Gastrocnemius medialis (tissue), 4 donors: ENCODE data around the gene THSD4. TPM values are rescaled to one million over a fixed set of nuclear protein-coding genes. Genes with fewer than 3 reads are reported as not detected.

Experiments used
- ATAC-seq, 2 donors: fragments of 150-250 bp; one replicate each; pipeline ENCODE4 v1.9.1; 2016
- DNase-seq, 2 donors: peaks; one replicate each; pipeline ENCODE4 v3.0.0-alpha.2; 2019
- H3K27ac ChIP-seq, 4 donors: fragments of 200-600 bp; sonication (generic); 1 replicate in 1 of 4; 2 replicates in 3 of 4; pipeline ENCODE4 v1.5.1; 2016 to 2018; ENCODE audit warnings: mild to moderate bottlenecking in 2 of 4, moderate library complexity in 1 of 4
- H3K27me3 ChIP-seq, 3 donors: fragments of 200-600 bp; sonication (generic) in 2 of 3; 1 replicate in 1 of 3; 2 replicates in 2 of 3; pipeline versions ENCODE4 v1.5.1 to v1.6.0; 2016 to 2019; ENCODE audit warnings: mild to moderate bottlenecking in 1 of 3, moderate library complexity in 1 of 3
- H3K36me3 ChIP-seq, 2 donors: fragments of 200-600 bp; sonication (generic) in 1 of 2; one replicate each; pipeline ENCODE4 v1.5.1; 2017 to 2018
- H3K4me1 ChIP-seq, 2 donors: fragments of 200-600 bp; sonication (generic) in 1 of 2; one replicate each; pipeline ENCODE4 v1.5.1; 2016 to 2017; ENCODE audit warnings: mild to moderate bottlenecking in 2 of 2
- H3K4me3 ChIP-seq, 4 donors: fragments of 200-600 bp; sonication (generic) in 3 of 4; 1 replicate in 1 of 4; 2 replicates in 3 of 4; pipeline ENCODE4 v1.5.1; 2016 to 2019; ENCODE audit warnings: mild to moderate bottlenecking in 2 of 4
- H3K9me3 ChIP-seq, 3 donors: fragments of 200-600 bp; sonication (generic) in 2 of 3; 1 replicate in 1 of 3; 2 replicates in 2 of 3; pipeline ENCODE4 v1.5.1; 2016 to 2019
- POLR2A ChIP-seq, 2 donors: fragments of 450-650 bp; IDR thresholded peaks; one replicate each; pipeline ENCODE4 v1.6.1; 2017; ENCODE audit warnings: antibody characterized with exemption in 2 of 2, mild to moderate bottlenecking in 2 of 2, moderate library complexity in 2 of 2
- in situ Hi-C, 4 donors: fragments of 200-750 bp; cut with MboI; loops; one replicate each; pipeline versions ENCODE4 v1.15.0 to v1.8.0; 2017; ENCODE audit warnings: low sequenced_read_pairs in 4 of 4
- intact Hi-C: fragments of 100-400 bp; cut with DNase I; formaldehyde crosslinking; loops from one replicate; pipeline ENCODE4 v1.15.1; 2023; ENCODE audit warnings: low total_unique reads
- total RNA-seq, 4 donors: library from RNA; depleted of rRNA; stranded (reverse); fragments of >200 nt; gene quantifications; one replicate each; pipeline versions ENCODE4 v1.1.0 to v1.2.3, GENCODE V29; 2016
- TF ChIP-seq, protein P1 (sequence below), 5 experiments: fragments of 450-650 bp in 3 of 5; fragments of 200-600 bp in 2 of 5; sonication (generic) in 2 of 5; IDR thresholded peaks in 4 of 5; conservative IDR thresholded peaks in 1 of 5; 1 replicate in 4 of 5; 2 replicates in 1 of 5; pipeline ENCODE4 v1.5.1; 2016 to 2019; ENCODE audit warnings: antibody characterized with exemption in 5 of 5, mild to moderate bottlenecking in 3 of 5, moderate library complexity in 3 of 5

Gene THSD4
- total RNA-seq, 4 donors from 2014 or later: 0.35 to 3.1 (median 0.60) TPM

DNA sequence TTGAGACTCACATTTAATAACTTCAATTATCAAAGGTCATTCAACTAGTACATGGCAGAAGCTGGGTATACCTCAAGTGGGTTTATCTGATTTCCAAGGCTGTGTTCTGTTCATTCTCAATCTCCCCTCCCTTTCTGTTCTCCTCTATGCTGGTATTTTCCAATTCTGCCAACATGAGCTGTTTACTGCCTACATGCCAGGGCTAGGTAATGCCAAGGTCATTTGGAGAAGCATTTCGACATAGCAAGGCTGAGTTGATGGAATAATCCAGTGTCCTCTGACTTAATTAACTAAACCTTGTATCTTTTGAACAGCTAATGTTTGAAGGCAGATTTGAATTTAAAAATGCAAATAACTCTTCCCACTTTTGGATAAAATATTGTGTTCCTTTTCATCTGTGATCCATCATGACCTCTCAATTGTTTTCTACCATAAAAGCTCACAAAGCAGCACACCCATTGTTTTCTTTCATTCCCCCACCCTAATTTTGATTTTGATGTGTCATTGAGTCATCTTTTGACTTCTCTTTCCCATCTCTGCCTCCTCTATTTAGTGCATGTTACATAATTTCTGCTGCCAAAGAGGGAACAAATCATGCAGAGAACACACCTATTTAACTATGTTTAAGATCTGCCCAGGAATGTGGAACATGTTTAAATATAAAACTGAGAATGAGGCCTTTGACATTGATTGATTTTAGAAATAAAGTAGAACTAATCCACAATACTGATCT, 386.2 kb downstream of the THSD4 start:
- Histone ChIP-seq H3K9me3 (peaks cover 0 to 5% (median 0%) of the 10 kb centered on the region in 3 donors), H3K36me3 (no peaks in the 10 kb centered on the region), H3K4me3 (no peak overlapping the region), H3K27ac (peak overlapping the region in 1 of 4 donors; percentile 25), H3K4me1 (peaks cover 3 to 9% of the 10 kb centered on the region in 2 donors), H3K27me3 (no peaks in the 10 kb centered on the region)
- no peak for DNase-seq
- ATAC-seq: peak; percentile 58 to 95
- TF ChIP-seq POLR2A (IDR thresholded peaks at IDR 0.05): no peak
- TF ChIP-seq, protein P1, sequence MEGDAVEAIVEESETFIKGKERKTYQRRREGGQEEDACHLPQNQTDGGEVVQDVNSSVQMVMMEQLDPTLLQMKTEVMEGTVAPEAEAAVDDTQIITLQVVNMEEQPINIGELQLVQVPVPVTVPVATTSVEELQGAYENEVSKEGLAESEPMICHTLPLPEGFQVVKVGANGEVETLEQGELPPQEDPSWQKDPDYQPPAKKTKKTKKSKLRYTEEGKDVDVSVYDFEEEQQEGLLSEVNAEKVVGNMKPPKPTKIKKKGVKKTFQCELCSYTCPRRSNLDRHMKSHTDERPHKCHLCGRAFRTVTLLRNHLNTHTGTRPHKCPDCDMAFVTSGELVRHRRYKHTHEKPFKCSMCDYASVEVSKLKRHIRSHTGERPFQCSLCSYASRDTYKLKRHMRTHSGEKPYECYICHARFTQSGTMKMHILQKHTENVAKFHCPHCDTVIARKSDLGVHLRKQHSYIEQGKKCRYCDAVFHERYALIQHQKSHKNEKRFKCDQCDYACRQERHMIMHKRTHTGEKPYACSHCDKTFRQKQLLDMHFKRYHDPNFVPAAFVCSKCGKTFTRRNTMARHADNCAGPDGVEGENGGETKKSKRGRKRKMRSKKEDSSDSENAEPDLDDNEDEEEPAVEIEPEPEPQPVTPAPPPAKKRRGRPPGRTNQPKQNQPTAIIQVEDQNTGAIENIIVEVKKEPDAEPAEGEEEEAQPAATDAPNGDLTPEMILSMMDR (IDR thresholded peaks at IDR 0.05 in 4 of 5, conservative IDR thresholded peaks at IDR 0.05 in 1 of 5): no peak
- intact Hi-C loops: no loop called here
- in situ Hi-C loops: no loop called here

DNA sequence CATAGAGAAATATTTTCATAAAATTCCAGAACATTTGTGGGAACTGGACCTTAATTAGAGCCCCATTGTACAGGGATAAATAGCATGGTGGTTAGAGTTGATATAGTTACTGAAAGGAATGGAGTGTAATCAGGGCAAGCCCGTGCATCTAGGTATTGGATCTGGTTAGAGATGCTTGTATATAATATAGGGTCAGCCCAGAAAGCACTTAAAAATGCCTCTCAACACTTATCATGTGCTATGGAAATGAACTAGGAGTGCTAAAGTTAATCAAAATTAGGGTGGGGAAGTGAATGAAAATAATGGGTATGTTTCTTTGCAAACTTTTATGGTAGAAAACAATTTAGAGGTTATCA, 386.8 kb downstream of the THSD4 start:
- Histone ChIP-seq H3K9me3 (peaks cover 0 to 5% (median 0%) of the 10 kb centered on the region in 3 donors), H3K27ac (no peak overlapping the region), H3K36me3 (no peaks in the 10 kb centered on the region), H3K4me3 (no peak overlapping the region), H3K27me3 (no peaks in the 10 kb centered on the region), H3K4me1 (peaks cover 0 to 9% of the 10 kb centered on the region in 2 donors)
- in situ Hi-C loops (no loop called here), intact Hi-C loops (no loop called here)
- no peak for ATAC-seq
- TF ChIP-seq POLR2A (IDR thresholded peaks at IDR 0.05): no peak
- DNase-seq: no peak

DNA sequence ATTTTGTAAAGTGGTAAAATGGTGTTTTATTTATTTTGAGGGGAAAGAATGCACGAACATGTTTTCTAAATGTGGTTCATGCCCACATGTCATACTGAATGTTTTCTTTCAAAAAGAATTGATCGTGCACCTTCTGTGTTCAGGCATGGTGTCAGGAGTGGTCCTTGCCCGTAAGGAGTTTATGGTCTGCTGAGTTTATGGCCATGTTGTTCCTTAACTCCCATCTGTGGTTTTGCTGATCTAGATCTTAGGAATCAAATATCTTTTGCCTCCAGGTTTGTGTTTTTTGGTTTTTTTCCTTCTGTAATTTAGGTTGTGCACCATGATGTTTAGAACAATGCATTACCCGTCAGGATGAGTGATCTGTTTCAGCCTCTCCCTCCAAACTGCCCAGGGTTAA, 390.7 kb downstream of the THSD4 start:
- TF ChIP-seq POLR2A (IDR thresholded peaks at IDR 0.05): no peak
- TF ChIP-seq, protein P1 (IDR thresholded peaks at IDR 0.05 in 4 of 5, conservative IDR thresholded peaks at IDR 0.05 in 1 of 5): no peak
- ATAC-seq (no peak), DNase-seq (no peak)
- Histone ChIP-seq H3K9me3 (no peaks in the 10 kb centered on the region), H3K4me1 (peaks cover 0 to 14% of the 10 kb centered on the region in 2 donors), H3K27me3 (no peaks in the 10 kb centered on the region), H3K4me3 (no peak overlapping the region), H3K36me3 (no peaks in the 10 kb centered on the region), H3K27ac (no peak overlapping the region)
- intact Hi-C loops (no loop called here), in situ Hi-C loops (no loop called here)

DNA sequence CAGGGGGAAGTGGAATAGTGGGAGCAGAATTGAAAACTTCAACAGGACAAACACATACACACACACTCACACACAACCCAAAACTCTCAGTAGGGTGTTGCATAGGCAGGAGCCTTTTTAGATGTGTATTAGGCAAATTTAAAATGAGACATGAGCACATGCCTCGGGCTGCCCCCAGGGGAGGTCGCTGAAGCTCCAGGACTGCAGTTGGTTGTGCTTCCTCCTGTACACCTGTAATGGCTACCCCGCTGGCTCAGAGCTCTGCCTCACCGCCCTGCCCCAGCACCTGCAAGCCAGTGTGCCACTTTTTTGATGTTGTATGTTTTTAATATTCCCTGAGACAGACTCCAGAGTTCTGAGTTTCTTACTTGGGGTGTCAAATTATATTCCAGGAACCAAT, 391.7 kb downstream of the THSD4 start:
- Histone ChIP-seq H3K9me3 (no peaks in the 10 kb centered on the region), H3K4me3 (no peak overlapping the region), H3K27ac (no peak overlapping the region), H3K36me3 (no peaks in the 10 kb centered on the region), H3K27me3 (no peaks in the 10 kb centered on the region), H3K4me1 (peaks cover 0 to 7% of the 10 kb centered on the region in 2 donors)
- no peak for TF ChIP-seq POLR2A (IDR thresholded peaks at IDR 0.05)
- TF ChIP-seq, protein P1 (IDR thresholded peaks at IDR 0.05 in 4 of 5, conservative IDR thresholded peaks at IDR 0.05 in 1 of 5): no peak
- DNase-seq: no peak
- in situ Hi-C loops (no loop called here), intact Hi-C loops (no loop called here)
- no peak for ATAC-seq

DNA sequence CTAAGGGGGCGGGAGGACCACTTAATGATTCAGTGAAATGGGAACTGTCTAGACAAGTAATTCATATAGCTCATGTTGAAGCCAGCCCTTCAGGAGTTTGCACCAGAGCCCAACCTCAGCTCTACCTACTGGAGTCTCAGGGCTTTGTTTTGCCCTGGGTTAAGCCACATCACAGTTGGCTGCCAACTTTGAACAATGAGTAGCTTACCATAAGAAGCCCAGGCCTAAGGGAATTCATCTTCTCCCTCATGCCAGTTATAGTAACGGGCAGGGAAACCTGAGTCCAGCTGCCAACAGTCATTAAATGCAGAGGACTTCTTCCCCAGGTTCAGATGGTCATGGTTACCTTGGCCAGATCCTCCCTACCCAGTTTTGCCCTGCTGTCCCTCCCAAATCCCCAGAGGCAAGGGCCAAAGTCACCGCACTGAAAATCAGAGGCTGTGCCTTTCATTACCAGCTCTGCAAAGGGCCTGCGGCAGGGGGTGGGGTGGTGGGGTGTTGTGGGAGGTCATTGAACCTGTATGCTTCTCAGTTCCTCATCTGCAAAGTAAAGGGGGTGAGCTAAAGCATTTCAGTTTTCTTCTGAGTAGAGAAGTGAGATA, 392.9 kb downstream of the THSD4 start:
- DNase-seq: no peak
- Histone ChIP-seq H3K9me3 (no peaks in the 10 kb centered on the region), H3K27ac (no peak overlapping the region), H3K27me3 (no peaks in the 10 kb centered on the region), H3K4me3 (no peak overlapping the region), H3K36me3 (no peaks in the 10 kb centered on the region), H3K4me1 (peaks cover 0 to 5% of the 10 kb centered on the region in 2 donors)
- ATAC-seq: no peak
- intact Hi-C loops: no loop called here
- in situ Hi-C loops: no loop called here
- no peak for TF ChIP-seq POLR2A (IDR thresholded peaks at IDR 0.05)
- TF ChIP-seq, protein P1 (IDR thresholded peaks at IDR 0.05 in 4 of 5, conservative IDR thresholded peaks at IDR 0.05 in 1 of 5): no peak
